ENCODE measurements around the gene MILR1. TPM values are rescaled to one million over a fixed set of nuclear protein-coding genes. Genes with fewer than 3 reads are reported as not detected.

Gene MILR1
- total and polyA plus RNA-seq, 7 experiments from 2014 or later: 1.1 to 17.9 (median 1.6) TPM; not detected in 2

GRCh38 chr17:64506576-64507412, 57.9 kb downstream of the MILR1 start, which contains the start of gene CEP95:
TSS of gene CEP95 (plus strand) at chr17:64506977. CDS start at chr17:64507098, 121 bp downstream.
- CTCF ChIA-PET: interaction anchor here (1.1 to 3.7 kb wide), 5 partner anchors 10 to 142 kb away, joined by 4 to 30 read pairs (median 8); partner anchors contain the start of gene POLG2
- Histone ChIP-seq H3K27ac (ENCODE audit: low read depth, low read length) (peak within 1 kb of the TSS; percentile 100), H3K4me3 (ENCODE audit: low read length) (peak within 1 kb of the TSS; percentile 98), H3K36me3 (ENCODE audit: control insufficient read depth in 2 of 3, insufficient read depth in 3 of 3, low read length in 3 of 3) (peaks cover 28 to 66% (median 38%) of the 10 kb centered on the region in 3 experiments), H3K27me3 (ENCODE audit: control insufficient read depth in 2 of 2, insufficient read depth in 2 of 2, low read length in 2 of 2) (no peaks in the 10 kb centered on the region), H3K9me3 (ENCODE audit: control insufficient read depth in 2 of 3, low read length in 3 of 3) (no peaks in the 10 kb centered on the region), H3K4me1 (ENCODE audit: control insufficient read depth in 2 of 2, insufficient read depth in 2 of 2, low read length in 2 of 2) (peaks cover 41 to 42% of the 10 kb centered on the region in 2 donors)
- Mint-ChIP-seq H3K27ac (peak within 1 kb of the TSS; percentile 99 to 100 (median 100)), H3K27me3 (peaks cover 0 to 11% (median 0%) of the 10 kb centered on the region in 5 donors), H3K36me3 (peaks cover 18 to 73% (median 48%) of the 10 kb centered on the region in 5 donors), H3K9me3 (peaks cover 0 to 28% (median 0%) of the 10 kb centered on the region in 11 donors), H3K4me3 (peak within 1 kb of the TSS; percentile 97 to 100 (median 99)), H3K4me1 (peaks cover 31 to 84% (median 70%) of the 10 kb centered on the region in 7 donors)
- intact Hi-C loops (cut with micrococcal nuclease): loop anchor here (1.0 to 10.0 kb wide), 27 partner anchors 9 to 1054 kb away; partner anchors contain the start of genes ERN1 (in 2 of the 2), FTSJ3 (in 2 of the 2), POLG2 (in 2 of the 2) and PSMC5 (in 2 of the 2)
- ATAC-seq: peak; percentile 78
- peak in 7 of 9 donors; percentile 85 to 98 (median 97) for DNase-seq
- POLR2A ChIA-PET: interaction anchor here (0.6 to 5.5 kb wide), 42 partner anchors 8 to 805 kb away, joined by 3 to 224 read pairs (median 5); partner anchors contain the start of genes CCDC47, DDX42, ERN1 and GNA13

GRCh38 chr17:64507413-64507782, 58.5 kb downstream of the MILR1 start:
- ATAC-seq: peak; percentile 36
- Histone ChIP-seq H3K9me3 (ENCODE audit: control insufficient read depth in 2 of 3, low read length in 3 of 3) (no peaks in the 10 kb centered on the region), H3K27ac (ENCODE audit: low read depth, low read length) (peak overlapping the region; percentile 100), H3K36me3 (ENCODE audit: control insufficient read depth in 2 of 3, insufficient read depth in 3 of 3, low read length in 3 of 3) (peaks cover 22 to 65% (median 32%) of the 10 kb centered on the region in 3 experiments), H3K4me3 (ENCODE audit: low read length) (peak overlapping the region; percentile 98), H3K4me1 (ENCODE audit: control insufficient read depth in 2 of 2, insufficient read depth in 2 of 2, low read length in 2 of 2) (peaks cover 36 to 38% of the 10 kb centered on the region in 2 donors), H3K27me3 (ENCODE audit: control insufficient read depth in 2 of 2, insufficient read depth in 2 of 2, low read length in 2 of 2) (no peaks in the 10 kb centered on the region)
- peaks cover 18 to 71% (median 44%) of the 10 kb centered on the region in 5 donors for H3K36me3 Mint-ChIP-seq
- DNase-seq: peak in 8 of 9 donors; percentile 30 to 77 (median 70)
- peak overlapping the region; percentile 99 to 100 (median 100) for H3K27ac Mint-ChIP-seq
- ChIA-PET POLR2A (interaction anchor here (0.6 to 5.5 kb wide), 37 partner anchors 8 to 1787 kb away, joined by 3 to 224 read pairs (median 5); partner anchors contain the start of genes CCDC47, DDX42, ERN1 and GNA13), CTCF (interaction anchor here (1.4 to 3.7 kb wide), 3 partner anchors 11 to 87 kb away, joined by 5 to 30 read pairs (median 28); partner anchors contain the start of gene POLG2)
- peaks cover 0 to 11% (median 0%) of the 10 kb centered on the region in 5 donors for H3K27me3 Mint-ChIP-seq
- peaks cover 0 to 25% (median 0%) of the 10 kb centered on the region in 11 donors for H3K9me3 Mint-ChIP-seq
- peaks cover 28 to 81% (median 69%) of the 10 kb centered on the region in 7 donors for H3K4me1 Mint-ChIP-seq
- H3K4me3 Mint-ChIP-seq: peak overlapping the region; percentile 97 to 100 (median 99)
- intact Hi-C loops (cut with micrococcal nuclease): loop anchor here (1.0 to 10.0 kb wide), 15 partner anchors 15 to 1053 kb away; partner anchors contain the start of genes AXIN2 (in 1 of the 2), DCAF7 (in 1 of the 2), FTSJ3 (in 1 of the 2) and GNA13 (in 1 of the 2)

- Mint-ChIP-seq H3K4me1 (peaks cover 24 to 76% (median 62%) of the 10 kb centered on the region in 7 donors), H3K4me3 (peak overlapping the region; percentile 38 to 100 (median 99)), H3K27me3 (peaks cover 0 to 11% (median 0%) of the 10 kb centered on the region in 5 donors), H3K9me3 (peaks cover 0 to 24% (median 0%) of the 10 kb centered on the region in 11 donors), H3K36me3 (peaks cover 22 to 67% (median 35%) of the 10 kb centered on the region in 5 donors), H3K27ac (peak overlapping the region in 1 of 9 donors; percentile 17)
- no peak for ATAC-seq
- H3K4me1 ChIP-seq (ENCODE audit: control insufficient read depth in 2 of 2, insufficient read depth in 2 of 2, low read length in 2 of 2): peaks cover 23 to 25% of the 10 kb centered on the region in 2 donors
- POLR2A ChIA-PET: interaction anchor here (2.5 kb wide), 1 partner anchor 11 kb away, joined by 24 read pairs; the partner anchor contains the start of gene POLG2
- intact Hi-C loops (cut with micrococcal nuclease): loop anchor here (5.0 to 10.0 kb wide), 7 partner anchors 94 to 681 kb away; partner anchors contain the start of genes FTSJ3 (in 1 of the 2), GNA13 (in 1 of the 2), LRRC37A3 (in 1 of the 2) and PSMC5 (in 1 of the 2)
- no peaks in the 10 kb centered on the region for H3K27me3 ChIP-seq (ENCODE audit: control insufficient read depth in 2 of 2, insufficient read depth in 2 of 2, low read length in 2 of 2)
- no peak overlapping the region for H3K27ac ChIP-seq (ENCODE audit: low read depth, low read length)
- DNase-seq: no peak
- no peak overlapping the region for H3K4me3 ChIP-seq (ENCODE audit: low read length)
- CTCF ChIA-PET: interaction anchor here (1.0 to 2.3 kb wide), 2 partner anchors 18 to 89 kb away, joined by 3 to 7 read pairs; no protein-coding TSS in a partner anchor
- peaks cover 16 to 63% (median 19%) of the 10 kb centered on the region in 3 experiments for H3K36me3 ChIP-seq (ENCODE audit: control insufficient read depth in 2 of 3, insufficient read depth in 3 of 3, low read length in 3 of 3)
- no peaks in the 10 kb centered on the region for H3K9me3 ChIP-seq (ENCODE audit: control insufficient read depth in 2 of 3, low read length in 3 of 3)
These were observed 59.8 kb downstream of the MILR1 start for GRCh38 chr17:64508683-64509082.

DNA sequence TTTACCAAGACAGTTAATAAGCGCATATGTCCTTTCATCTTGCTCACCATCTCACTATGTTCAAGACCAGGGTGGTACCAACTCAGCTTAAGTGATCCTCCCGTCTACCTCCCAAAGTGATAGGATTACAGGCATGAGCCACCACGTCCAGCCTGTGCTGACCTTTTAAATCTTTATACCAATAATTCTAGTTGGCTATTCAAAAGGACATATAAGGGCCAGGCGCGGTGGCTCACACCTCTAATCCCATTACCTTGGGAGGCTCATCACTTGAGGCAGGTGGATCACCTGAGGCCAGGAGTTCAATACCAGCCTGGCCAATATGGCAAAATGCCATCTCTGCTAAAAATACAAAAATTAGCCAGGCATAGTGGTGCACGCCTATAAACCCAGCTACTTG, 60.3 kb downstream of the MILR1 start:
- no peak for DNase-seq
- peaks cover 0 to 11% (median 0%) of the 10 kb centered on the region in 5 donors for H3K27me3 Mint-ChIP-seq
- H3K4me3 Mint-ChIP-seq: peak overlapping the region in 8 of 10 donors; percentile 25 to 100 (median 51)
- no peak for ATAC-seq
- Histone ChIP-seq H3K9me3 (ENCODE audit: control insufficient read depth in 2 of 3, low read length in 3 of 3) (no peaks in the 10 kb centered on the region), H3K27me3 (ENCODE audit: control insufficient read depth in 2 of 2, insufficient read depth in 2 of 2, low read length in 2 of 2) (no peaks in the 10 kb centered on the region), H3K4me3 (ENCODE audit: low read length) (no peak overlapping the region), H3K27ac (ENCODE audit: low read depth, low read length) (no peak overlapping the region), H3K36me3 (ENCODE audit: control insufficient read depth in 2 of 3, insufficient read depth in 3 of 3, low read length in 3 of 3) (peaks cover 12 to 60% (median 14%) of the 10 kb centered on the region in 3 experiments), H3K4me1 (ENCODE audit: control insufficient read depth in 2 of 2, insufficient read depth in 2 of 2, low read length in 2 of 2) (peaks cover 18 to 20% of the 10 kb centered on the region in 2 donors)
- peaks cover 22 to 64% (median 30%) of the 10 kb centered on the region in 5 donors for H3K36me3 Mint-ChIP-seq
- intact Hi-C loops (cut with micrococcal nuclease): loop anchor here (5.0 to 10.0 kb wide), 7 partner anchors 93 to 682 kb away; partner anchors contain the start of genes FTSJ3 (in 1 of the 2), GNA13 (in 1 of the 2), LRRC37A3 (in 1 of the 2) and PSMC5 (in 1 of the 2)
- ChIA-PET CTCF (interaction anchor here (0.6 to 2.3 kb wide), 4 partner anchors 11 to 190 kb away, joined by 3 to 7 read pairs (median 4); no protein-coding TSS in a partner anchor), POLR2A (interaction anchor here (2.5 kb wide), 1 partner anchor 11 kb away, joined by 24 read pairs; the partner anchor contains the start of gene POLG2)
- peak overlapping the region in 1 of 9 donors; percentile 17 for H3K27ac Mint-ChIP-seq
- H3K4me1 Mint-ChIP-seq: peaks cover 21 to 76% (median 61%) of the 10 kb centered on the region in 7 donors
- H3K9me3 Mint-ChIP-seq: peaks cover 0 to 24% (median 0%) of the 10 kb centered on the region in 11 donors

DNA sequence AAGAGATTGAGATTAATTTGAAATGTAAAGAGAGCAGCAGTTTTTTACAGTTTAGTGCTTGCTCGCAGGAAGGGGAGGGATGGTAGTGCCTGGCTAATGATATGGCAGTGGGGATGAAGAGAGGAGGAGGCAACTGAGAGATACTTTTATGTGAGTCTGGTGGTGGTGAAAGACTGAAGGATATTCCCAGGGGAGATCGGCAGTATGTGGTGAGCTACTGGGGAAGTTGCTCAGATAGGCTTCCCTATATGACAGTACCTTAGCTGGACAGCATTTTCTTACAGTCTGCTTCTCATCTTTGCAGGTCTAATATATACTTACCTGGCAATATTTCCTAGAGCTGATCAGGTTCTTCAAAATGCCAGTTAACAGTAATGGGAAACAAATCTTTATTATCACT, 66.5 kb downstream of the MILR1 start:
- Mint-ChIP-seq H3K4me3 (no peak overlapping the region), H3K27me3 (no peaks in the 10 kb centered on the region), H3K4me1 (peaks cover 15 to 46% (median 40%) of the 10 kb centered on the region in 7 donors), H3K27ac (peak overlapping the region in 6 of 9 donors; percentile 3 to 40 (median 7)), H3K36me3 (peaks cover 12 to 48% (median 32%) of the 10 kb centered on the region in 5 donors), H3K9me3 (no peaks in the 10 kb centered on the region)
- no peak for DNase-seq
- Histone ChIP-seq H3K9me3 (ENCODE audit: control insufficient read depth in 2 of 3, low read length in 3 of 3) (no peaks in the 10 kb centered on the region), H3K27ac (ENCODE audit: low read depth, low read length) (no peak overlapping the region), H3K4me1 (ENCODE audit: control insufficient read depth in 2 of 2, insufficient read depth in 2 of 2, low read length in 2 of 2) (no peaks in the 10 kb centered on the region), H3K4me3 (ENCODE audit: low read length) (no peak overlapping the region), H3K36me3 (ENCODE audit: control insufficient read depth in 2 of 3, insufficient read depth in 3 of 3, low read length in 3 of 3) (peaks cover 5 to 69% (median 7%) of the 10 kb centered on the region in 3 experiments), H3K27me3 (ENCODE audit: control insufficient read depth in 2 of 2, insufficient read depth in 2 of 2, low read length in 2 of 2) (no peaks in the 10 kb centered on the region)
- intact Hi-C loops (cut with micrococcal nuclease): no loop called here
- POLR2A ChIA-PET: interaction anchor here (3.3 kb wide), 1 partner anchor 9 kb away, joined by 24 read pairs; the partner anchor contains the start of genes CEP95 and DDX5
- no peak for ATAC-seq
- CTCF ChIA-PET: interaction anchor here (0.6 to 1.0 kb wide), 2 partner anchors 16 to 24 kb away, joined by 3 read pairs; no protein-coding TSS in a partner anchor

All from naive thymus-derived CD4-positive, alpha-beta T cell (primary cell).